Cardiac septum (tissue), 1 donor: ENCODE measurements around the gene B9D1. TPM values are rescaled to one million over a fixed set of nuclear protein-coding genes. Genes with fewer than 3 reads are reported as not detected.

Experiments
- DNase-seq: peaks from one replicate; pipeline ENCODE4 v3.0.0-alpha.2; 2020; ENCODE audit warnings: low spot score
- intact Hi-C: fragments of 100-400 bp; cut with DNase I; formaldehyde crosslinking; loops from one replicate; pipeline ENCODE4 v1.14.0; 2022
- total RNA-seq: library from RNA; stranded (reverse); fragmentation: NEBNext Ultra II Directional; extraction: Animal tissue kit (Norgen Biotek cat#: 25700); gene quantifications from one replicate; pipeline ENCODE4 v1.2.1, GENCODE V29; 2021
- donor health status: DM: no; HTN: no; CAD: no.

B9D1 gene
- total RNA-seq, 1 donor from 2014 or later = 9.7 TPM

GRCh38 chr17:19344311-19345066 is 18.0 kb downstream of the B9D1 start:
- DNase-seq = peak; percentile 71
- intact Hi-C loops = no loop called here

- peak; percentile 64 for DNase-seq
- intact Hi-C loops = no loop called here
These were observed 18.8 kb downstream of the B9D1 start for GRCh38 chr17:19343671-19344151.

GRCh38 chr17:19343256-19343630 is 19.3 kb downstream of the B9D1 start:
- peak; percentile 39 for DNase-seq
- intact Hi-C loops = no loop called here

GRCh38 chr17:19342611-19343255 is 19.8 kb downstream of the B9D1 start:
- peak; percentile 70 for DNase-seq
- intact Hi-C loops = no loop called here

GRCh38 chr17:19341641-19342610 is 20.6 kb downstream of the B9D1 start:
- DNase-seq = peak; percentile 67
- intact Hi-C loops = no loop called here

- peak; percentile 41 for DNase-seq
These were observed 21.3 kb downstream of the B9D1 start for GRCh38 chr17:19341211-19341631.

GRCh38 chr17:19339341-19339815 is 23.1 kb downstream of the B9D1 start:
- DNase-seq = peak; percentile 35
- intact Hi-C loops = no loop called here

More at GRCh38 chr17:19341211-19341631, 21.3 kb downstream of the B9D1 start:
- intact Hi-C loops = no loop called here

- DNase-seq = no peak
- intact Hi-C loops = no loop called here
These were observed 24.2 kb downstream of the B9D1 start for GRCh38 chr17:19338031-19338990.

GRCh38 chr17:19337712-19338023 is 24.9 kb downstream of the B9D1 start:
- DNase-seq = no peak
- intact Hi-C loops = no loop called here

GRCh38 chr17:19336938-19337711 is 25.4 kb downstream of the B9D1 start:
- peak; percentile 84 for DNase-seq
- intact Hi-C loops = no loop called here

GRCh38 chr17:19335951-19336631 is 26.4 kb downstream of the B9D1 start:
- no peak for DNase-seq
- intact Hi-C loops = no loop called here

- intact Hi-C loops = no loop called here
- DNase-seq = no peak
These were observed 28.2 kb downstream of the B9D1 start for GRCh38 chr17:19334331-19334730.

- intact Hi-C loops = no loop called here
- no peak for DNase-seq
These were observed 28.7 kb downstream of the B9D1 start for GRCh38 chr17:19333736-19334290.

GRCh38 chr17:19333132-19333440 is 29.4 kb downstream of the B9D1 start:
- intact Hi-C loops = no loop called here

GRCh38 chr17:19332371-19333131 is 30.0 kb downstream of the B9D1 start:
- DNase-seq = no peak
- intact Hi-C loops = no loop called here

More at GRCh38 chr17:19333132-19333440, 29.4 kb downstream of the B9D1 start:
- no peak for DNase-seq

- intact Hi-C loops = no loop called here
- DNase-seq = no peak
These were observed 30.8 kb downstream of the B9D1 start for GRCh38 chr17:19331543-19332245.
